Liver (tissue), 9 donors: ENCODE data around the gene FZD7. TPM values are rescaled to one million over a fixed set of nuclear protein-coding genes. Genes with fewer than 3 reads are reported as not detected.

Source experiments
- DNase-seq: peaks from one replicate; pipeline ENCODE4 v3.0.0-alpha.2; 2017; ENCODE audit warnings: low spot score
- H3K27ac ChIP-seq, 2 donors: one replicate each; pipeline ENCODE4 v1.7.0; 2013; ENCODE audit warnings: inconsistent platforms in 2 of 2, low read length in 2 of 2, control low read depth in 1 of 2, low read depth in 1 of 2, mild to moderate bottlenecking in 1 of 2
- H3K27me3 ChIP-seq, 4 donors: one replicate each; pipeline versions ENCODE4 v1.6.1 to v1.7.0; 2013; ENCODE audit warnings: low read length in 3 of 4, inconsistent platforms in 1 of 4, mild to moderate bottlenecking in 1 of 4, moderate library complexity in 1 of 4; ENCODE audit not compliant: control insufficient read depth in 4 of 4, insufficient read depth in 4 of 4
- H3K36me3 ChIP-seq, 4 donors: one replicate each; pipeline versions ENCODE4 v1.6.1 to v1.7.0; 2013; ENCODE audit warnings: low read length in 3 of 4, mild to moderate bottlenecking in 3 of 4, low read depth in 1 of 4, moderate library complexity in 1 of 4; ENCODE audit not compliant: control insufficient read depth in 4 of 4, insufficient read depth in 3 of 4
- H3K4me1 ChIP-seq, 4 donors: one replicate each; pipeline versions ENCODE4 v1.6.1 to v1.7.0; 2013; ENCODE audit warnings: low read length in 3 of 4, mild to moderate bottlenecking in 3 of 4, moderate library complexity in 1 of 4; ENCODE audit not compliant: control insufficient read depth in 4 of 4, insufficient read depth in 4 of 4
- H3K4me3 ChIP-seq, 3 donors: one replicate each; pipeline versions ENCODE4 v1.6.1 to v1.7.0; 2013; ENCODE audit warnings: low read length in 3 of 3, control low read depth in 1 of 3, low read depth in 1 of 3, mild to moderate bottlenecking in 1 of 3
- H3K9ac ChIP-seq, 2 donors: one replicate each; pipeline ENCODE4 v1.7.0; 2013; ENCODE audit warnings: low read length in 2 of 2, mild to moderate bottlenecking in 2 of 2, moderate library complexity in 2 of 2, control low read depth in 1 of 2, low read depth in 1 of 2
- H3K9me3 ChIP-seq, 4 donors: one replicate each; pipeline versions ENCODE4 v1.6.1 to v1.7.0; 2013; ENCODE audit warnings: low read length in 3 of 4; ENCODE audit not compliant: control insufficient read depth in 4 of 4
- CTCF ChIP-seq: fragments of 150-350 bp; IDR thresholded peaks from 2 replicates; pipeline ENCODE4 v1.5.1; 2017; ENCODE audit warnings: improper control_type of control experiment, low read depth, low read length; ENCODE audit not compliant: missing input control
- EGR1 ChIP-seq, 2 donors: IDR thresholded peaks; 2 replicates each; pipeline ENCODE4 v1.6.1; 2016 to 2018; ENCODE audit warnings: antibody characterized with exemption in 2 of 2, low read depth in 2 of 2
- FOXA1 ChIP-seq: IDR thresholded peaks from 2 replicates; pipeline ENCODE4 v1.6.1; 2016; ENCODE audit warnings: antibody characterized with exemption
- FOXA2 ChIP-seq: IDR thresholded peaks from 2 replicates; pipeline ENCODE4 v1.6.1; 2016; ENCODE audit warnings: antibody characterized with exemption
- GABPA ChIP-seq, 2 donors: IDR thresholded peaks in 1 of 2; conservative IDR thresholded peaks in 1 of 2; 2 replicates each; pipeline ENCODE4 v1.6.1; 2016; ENCODE audit warnings: antibody characterized with exemption in 2 of 2, mild to moderate bottlenecking in 1 of 2, moderate library complexity in 1 of 2
- HNF4A ChIP-seq, 2 donors: conservative IDR thresholded peaks; 2 replicates each; pipeline ENCODE4 v1.6.1; 2016; ENCODE audit warnings: antibody characterized with exemption in 2 of 2, mild to moderate bottlenecking in 2 of 2
- HNF4G ChIP-seq: IDR thresholded peaks from 2 replicates; pipeline ENCODE4 v1.6.1; 2016; ENCODE audit warnings: antibody characterized with exemption
- JUND ChIP-seq, 2 donors: IDR thresholded peaks; 2 replicates each; pipeline ENCODE4 v1.6.1; 2016; ENCODE audit warnings: antibody characterized with exemption in 2 of 2
- NR2F2 ChIP-seq: IDR thresholded peaks from 2 replicates; pipeline ENCODE4 v1.6.1; 2016; ENCODE audit warnings: antibody characterized with exemption
- RAD21 ChIP-seq, 2 donors: IDR thresholded peaks; 2 replicates each; pipeline ENCODE4 v1.6.1; 2016; ENCODE audit warnings: antibody characterized with exemption in 2 of 2, mild to moderate bottlenecking in 2 of 2
- RXRA ChIP-seq, 2 donors: IDR thresholded peaks; 2 replicates each; pipeline ENCODE4 v1.6.1; 2017 to 2018; ENCODE audit warnings: antibody characterized with exemption in 2 of 2, mild to moderate bottlenecking in 1 of 2
- SP1 ChIP-seq: IDR thresholded peaks from 2 replicates; pipeline ENCODE4 v1.6.1; 2018; ENCODE audit warnings: antibody characterized with exemption, mild to moderate bottlenecking
- TAF1 ChIP-seq: conservative IDR thresholded peaks from 2 replicates; pipeline ENCODE4 v1.6.1; 2016; ENCODE audit warnings: antibody characterized with exemption, mild to moderate bottlenecking
- YY1 ChIP-seq: IDR thresholded peaks from 2 replicates; pipeline ENCODE4 v1.6.1; 2016; ENCODE audit warnings: antibody characterized with exemption, mild to moderate bottlenecking
- ZBTB33 ChIP-seq: IDR thresholded peaks from 2 replicates; pipeline ENCODE4 v1.6.1; 2016; ENCODE audit warnings: antibody characterized with exemption
- WGBS: extraction: QIAGEN DNeasy Blood & Tissue Kit; methylation state at CpG from one replicate; pipeline ENCODE4 v1.1.7; 2013; 5-methylcytosine and 5-hydroxymethylcytosine counted together
- polyA plus RNA-seq, 2 donors: library from polyadenylated mRNA; stranded (reverse) in 1 of 2; unstranded in 1 of 2; fragments of 200-250 nt in 1 of 2; fragments of >200 nt in 1 of 2; fragmentation: Nextera tagmentation in 1 of 2; extraction: Ambion mirVana in 1 of 2; gene quantifications; one replicate each; pipeline versions ENCODE4 v1.2.1 to v1.2.3, GENCODE V29; 2013 to 2015
- total RNA-seq, 2 donors: library from RNA; depleted of rRNA; stranded (reverse); fragments of >200 nt; gene quantifications; one replicate each; pipeline ENCODE4 v1.2.3, GENCODE V29; 2014
- TF ChIP-seq, protein P1 (sequence below): IDR thresholded peaks from 2 replicates; pipeline ENCODE4 v1.6.1; 2016; ENCODE audit warnings: antibody characterized with exemption, mild to moderate bottlenecking
- TF ChIP-seq, protein P2 (sequence below): IDR thresholded peaks from 2 replicates; pipeline ENCODE4 v1.6.1; 2016; ENCODE audit warnings: antibody characterized with exemption
- TF ChIP-seq, protein P3 (sequence below): IDR thresholded peaks from 2 replicates; pipeline ENCODE4 v1.6.1; 2016; ENCODE audit warnings: antibody characterized with exemption
- donor health status: healthy.
- donor health status: healthy.
- donor health status: healthy.
- donor health status: healthy.
- donor health status: healthy.

The FZD7 gene
- total RNA-seq (1 to 10 TPM; 1.3 to 1.5 TPM), polyA plus RNA-seq (under 1 TPM; 0.21 to 0.53 TPM)

DNA sequence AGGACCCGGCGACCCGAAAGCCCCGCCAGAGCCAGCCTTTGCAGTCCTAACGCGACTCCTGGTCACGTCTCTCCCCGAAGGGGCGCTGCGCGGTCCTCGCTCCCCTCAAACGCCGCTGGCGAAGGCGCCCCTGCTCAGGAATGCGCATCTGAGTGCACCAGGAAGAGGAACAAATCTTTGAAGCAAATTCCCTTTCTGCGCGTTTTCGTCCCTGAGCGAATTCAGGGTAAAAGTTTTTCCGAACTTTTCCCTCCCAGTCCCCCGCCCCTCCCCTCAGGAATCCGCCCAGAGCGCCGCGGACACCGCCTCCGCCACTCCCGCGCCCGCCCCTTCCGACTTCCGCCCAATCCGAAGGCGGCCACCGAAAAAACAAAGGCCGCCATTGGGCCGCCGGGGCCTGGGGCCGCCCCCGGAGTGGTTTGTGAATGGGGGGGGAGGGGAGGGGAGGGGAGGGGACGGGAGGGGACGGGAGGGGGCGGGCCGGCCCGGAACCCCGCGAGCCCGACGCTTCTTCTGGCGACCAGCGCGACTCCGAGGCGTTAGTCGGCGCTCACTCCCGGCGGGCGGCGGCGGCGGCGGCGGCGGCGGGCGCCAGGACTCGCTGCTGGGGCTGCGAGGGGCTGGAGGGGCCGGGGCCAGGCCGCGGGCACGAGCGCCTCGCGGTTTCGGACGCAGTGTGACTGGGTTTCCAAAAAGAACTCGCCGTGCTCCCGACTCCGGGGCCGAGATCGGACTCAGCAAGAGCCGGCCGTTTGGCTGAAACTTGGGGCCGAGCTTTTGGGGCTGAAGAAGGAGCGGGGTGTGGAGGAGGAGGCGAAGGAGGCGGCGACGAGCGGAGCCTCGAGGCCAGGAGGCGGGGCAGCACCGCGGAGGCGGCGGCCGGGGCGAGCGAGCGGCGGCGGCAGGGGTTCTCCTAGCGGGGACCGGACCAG lies at the start of gene FZD7:
FZD7 (plus strand) TSS at position 539 of the 932 bp plus-strand sequence. CDS start 793 bp downstream, outside the sequence.
- Histone ChIP-seq H3K9ac (peak within 1 kb of the TSS; percentile 40 to 50), H3K27me3 (peaks cover 0 to 11% (median 4%) of the 10 kb centered on the region in 4 donors), H3K4me1 (peaks cover 2 to 24% (median 20%) of the 10 kb centered on the region in 4 donors), H3K9me3 (peaks cover 0 to 7% (median 0%) of the 10 kb centered on the region in 4 donors), H3K36me3 (no peaks in the 10 kb centered on the region), H3K4me3 (peak within 1 kb of the TSS; percentile 80 to 91 (median 82)), H3K27ac (peak within 1 kb of the TSS; percentile 66 to 85)
- peak; percentile 90 for DNase-seq
- no peak for TF ChIP-seq CTCF
- no peak for TF ChIP-seq ZBTB33
- no peak for TF ChIP-seq FOXA2
- TF ChIP-seq FOXA1: no peak
- peak; percentile 33 for TF ChIP-seq SP1
- TF ChIP-seq JUND (IDR thresholded peaks at IDR 0.05): no peak
- no peak for TF ChIP-seq NR2F2
- no peak for TF ChIP-seq HNF4A (conservative IDR thresholded peaks at IDR 0.05)
- TF ChIP-seq, protein P1, sequence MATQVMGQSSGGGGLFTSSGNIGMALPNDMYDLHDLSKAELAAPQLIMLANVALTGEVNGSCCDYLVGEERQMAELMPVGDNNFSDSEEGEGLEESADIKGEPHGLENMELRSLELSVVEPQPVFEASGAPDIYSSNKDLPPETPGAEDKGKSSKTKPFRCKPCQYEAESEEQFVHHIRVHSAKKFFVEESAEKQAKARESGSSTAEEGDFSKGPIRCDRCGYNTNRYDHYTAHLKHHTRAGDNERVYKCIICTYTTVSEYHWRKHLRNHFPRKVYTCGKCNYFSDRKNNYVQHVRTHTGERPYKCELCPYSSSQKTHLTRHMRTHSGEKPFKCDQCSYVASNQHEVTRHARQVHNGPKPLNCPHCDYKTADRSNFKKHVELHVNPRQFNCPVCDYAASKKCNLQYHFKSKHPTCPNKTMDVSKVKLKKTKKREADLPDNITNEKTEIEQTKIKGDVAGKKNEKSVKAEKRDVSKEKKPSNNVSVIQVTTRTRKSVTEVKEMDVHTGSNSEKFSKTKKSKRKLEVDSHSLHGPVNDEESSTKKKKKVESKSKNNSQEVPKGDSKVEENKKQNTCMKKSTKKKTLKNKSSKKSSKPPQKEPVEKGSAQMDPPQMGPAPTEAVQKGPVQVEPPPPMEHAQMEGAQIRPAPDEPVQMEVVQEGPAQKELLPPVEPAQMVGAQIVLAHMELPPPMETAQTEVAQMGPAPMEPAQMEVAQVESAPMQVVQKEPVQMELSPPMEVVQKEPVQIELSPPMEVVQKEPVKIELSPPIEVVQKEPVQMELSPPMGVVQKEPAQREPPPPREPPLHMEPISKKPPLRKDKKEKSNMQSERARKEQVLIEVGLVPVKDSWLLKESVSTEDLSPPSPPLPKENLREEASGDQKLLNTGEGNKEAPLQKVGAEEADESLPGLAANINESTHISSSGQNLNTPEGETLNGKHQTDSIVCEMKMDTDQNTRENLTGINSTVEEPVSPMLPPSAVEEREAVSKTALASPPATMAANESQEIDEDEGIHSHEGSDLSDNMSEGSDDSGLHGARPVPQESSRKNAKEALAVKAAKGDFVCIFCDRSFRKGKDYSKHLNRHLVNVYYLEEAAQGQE: no peak
- TF ChIP-seq, protein P2, sequence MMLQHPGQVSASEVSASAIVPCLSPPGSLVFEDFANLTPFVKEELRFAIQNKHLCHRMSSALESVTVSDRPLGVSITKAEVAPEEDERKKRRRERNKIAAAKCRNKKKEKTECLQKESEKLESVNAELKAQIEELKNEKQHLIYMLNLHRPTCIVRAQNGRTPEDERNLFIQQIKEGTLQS: no peak
- peak in 1 of 2 donors; percentile 40 for TF ChIP-seq GABPA (IDR thresholded peaks at IDR 0.05 in 1 of 2, conservative IDR thresholded peaks at IDR 0.05 in 1 of 2)
- peak in 1 of 2 donors; percentile 58 for TF ChIP-seq EGR1 (IDR thresholded peaks at IDR 0.05; ENCODE audit: low read depth in 2 of 2)
- TF ChIP-seq YY1: peak; percentile 42
- TF ChIP-seq RAD21 (IDR thresholded peaks at IDR 0.05): no peak
- TF ChIP-seq, protein P3, sequence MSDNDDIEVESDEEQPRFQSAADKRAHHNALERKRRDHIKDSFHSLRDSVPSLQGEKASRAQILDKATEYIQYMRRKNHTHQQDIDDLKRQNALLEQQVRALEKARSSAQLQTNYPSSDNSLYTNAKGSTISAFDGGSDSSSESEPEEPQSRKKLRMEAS: no peak
- no peak for TF ChIP-seq RXRA (IDR thresholded peaks at IDR 0.05)
- TF ChIP-seq HNF4G: no peak
- no peak for TF ChIP-seq TAF1
- under 1% methylated on average over 109 of the region's 109 CpGs for WGBS
